ENCODE measurements around the gene RHOC. TPM values are rescaled to one million over a fixed set of nuclear protein-coding genes. Genes with fewer than 3 reads are reported as not detected.
"Not testable (repeated sequence)": the region's sequence is repeated elsewhere in the genome, so short reads cannot be mapped to it uniquely, and the experiment has no call there.

RHOC gene
- 10 to 100 TPM; 36.3 to 37.3 TPM for total RNA-seq

DNA sequence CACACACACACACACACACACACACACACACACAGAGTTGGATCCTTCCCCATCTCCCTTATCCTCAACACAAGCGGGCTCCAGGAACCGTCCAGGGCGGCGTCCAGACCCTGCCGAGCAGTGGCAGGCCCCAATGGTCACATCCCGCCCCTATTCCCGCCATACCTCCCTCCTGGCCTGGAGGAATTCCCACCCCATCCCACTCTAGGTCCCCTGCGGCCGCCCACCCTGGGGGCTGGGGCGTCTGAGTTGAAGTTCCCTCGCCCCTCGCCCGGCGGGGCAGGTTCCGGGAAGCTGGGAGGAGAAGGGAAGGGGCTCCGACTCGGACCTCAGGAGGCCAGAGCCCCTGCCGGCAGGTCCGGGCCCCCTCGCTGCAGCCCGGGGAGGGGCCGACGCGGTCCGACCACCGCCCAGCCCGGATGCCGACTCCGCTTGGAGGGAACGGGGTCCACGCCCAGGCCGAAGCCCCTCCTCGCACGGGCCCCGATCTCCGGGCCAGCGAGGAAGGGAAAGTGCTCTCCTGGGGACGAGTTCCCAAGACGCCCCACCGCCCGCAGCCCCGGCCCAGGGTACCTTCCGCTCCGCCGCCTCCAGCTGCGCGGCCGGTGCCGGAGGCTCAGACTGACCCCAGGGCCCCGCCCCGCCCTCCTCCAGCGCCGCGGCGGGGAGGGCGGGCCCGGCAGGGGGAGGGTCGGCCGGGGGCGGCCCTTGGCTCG, at the start of gene RHOC:
Gene RHOC (minus strand): TSS at position 623 of the 716 bp plus-strand sequence. CDS start 3,328 bp downstream, outside the sequence.
- no peaks in the 10 kb centered on the region for H3K36me3 Mint-ChIP-seq (ENCODE audit: low read depth)
- H3K4me1 Mint-ChIP-seq (ENCODE audit: low read depth), result peaks cover 40% of the 10 kb centered on the region
- H3K9me3 Mint-ChIP-seq, result no peaks in the 10 kb centered on the region
- peak; percentile 38 for DNase-seq
- CTCF ChIA-PET, result no interaction called here
- no peak within 1 kb of the TSS for H3K27ac Mint-ChIP-seq
- H3K27me3 Mint-ChIP-seq (ENCODE audit: low read depth), result peaks cover 2% of the 10 kb centered on the region
- intact Hi-C loops (cut with micrococcal nuclease), result loop anchor here (1.0 to 10.0 kb wide), 3 partner anchors 205 to 1228 kb away; no protein-coding TSS in a partner anchor
- H3K4me3 Mint-ChIP-seq, result peak within 1 kb of the TSS; percentile 69

DNA sequence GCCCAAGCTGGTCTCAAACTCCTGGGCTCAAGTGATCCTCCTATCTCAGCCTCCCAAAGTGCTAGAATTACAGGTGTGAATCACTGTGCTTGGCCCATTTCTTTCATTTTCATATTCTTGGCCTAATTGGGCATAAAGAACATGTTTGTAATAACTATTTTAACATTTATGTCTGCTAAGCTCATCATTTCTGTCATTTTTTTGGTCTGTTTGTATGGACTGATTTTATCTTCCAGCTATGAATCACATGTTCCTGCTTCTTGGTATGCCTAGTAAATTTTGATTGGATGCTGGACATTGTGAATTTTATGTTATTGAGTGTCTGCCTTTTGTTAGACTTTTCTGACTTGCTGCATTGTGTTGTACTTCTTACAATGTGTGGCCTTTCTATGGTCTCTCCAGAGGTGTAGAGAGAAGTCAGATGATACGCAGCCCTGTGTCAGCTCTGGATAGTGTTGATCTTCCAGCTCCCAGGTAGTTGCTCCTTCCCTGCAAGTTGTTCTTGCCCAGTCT, 47.2 kb upstream of the RHOC start:
- Mint-ChIP-seq H3K9me3 (peaks cover 5% of the 10 kb centered on the region), H3K4me1 (ENCODE audit: low read depth) (no peaks in the 10 kb centered on the region), H3K27ac (no peak overlapping the region), H3K36me3 (ENCODE audit: low read depth) (no peaks in the 10 kb centered on the region), H3K27me3 (ENCODE audit: low read depth) (peaks cover 26% of the 10 kb centered on the region), H3K4me3 (no peak overlapping the region)
- intact Hi-C loops (cut with micrococcal nuclease), result no loop called here
- no peak for DNase-seq
- CTCF ChIA-PET, result interaction anchor here (0.6 to 1.1 kb wide), 4 partner anchors 23 to 395 kb away, joined by 3 to 4 read pairs (median 4); a partner anchor contains a TSS

DNA sequence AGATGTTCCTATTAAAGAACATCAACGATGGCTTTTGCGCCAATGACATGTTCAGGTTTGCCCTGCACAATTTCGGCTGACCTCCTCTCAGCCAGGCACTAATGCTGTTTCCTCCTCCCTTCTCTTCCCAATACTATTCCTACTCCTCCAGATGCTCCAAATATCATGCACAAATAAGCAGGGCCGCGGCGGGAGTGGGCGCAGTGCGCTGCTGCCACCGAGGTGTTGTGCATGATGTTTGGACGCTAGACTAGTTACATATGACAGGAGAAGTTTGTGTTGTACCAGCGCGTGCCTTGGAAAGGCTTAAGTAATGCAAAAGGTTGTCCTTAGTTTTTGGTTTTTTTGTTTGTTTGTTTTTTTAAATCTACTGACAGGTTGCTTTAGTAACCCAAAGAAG, 41.5 kb upstream of the RHOC start:
- no peak for DNase-seq
- peaks cover 49% of the 10 kb centered on the region for H3K27me3 Mint-ChIP-seq (ENCODE audit: low read depth)

DNA sequence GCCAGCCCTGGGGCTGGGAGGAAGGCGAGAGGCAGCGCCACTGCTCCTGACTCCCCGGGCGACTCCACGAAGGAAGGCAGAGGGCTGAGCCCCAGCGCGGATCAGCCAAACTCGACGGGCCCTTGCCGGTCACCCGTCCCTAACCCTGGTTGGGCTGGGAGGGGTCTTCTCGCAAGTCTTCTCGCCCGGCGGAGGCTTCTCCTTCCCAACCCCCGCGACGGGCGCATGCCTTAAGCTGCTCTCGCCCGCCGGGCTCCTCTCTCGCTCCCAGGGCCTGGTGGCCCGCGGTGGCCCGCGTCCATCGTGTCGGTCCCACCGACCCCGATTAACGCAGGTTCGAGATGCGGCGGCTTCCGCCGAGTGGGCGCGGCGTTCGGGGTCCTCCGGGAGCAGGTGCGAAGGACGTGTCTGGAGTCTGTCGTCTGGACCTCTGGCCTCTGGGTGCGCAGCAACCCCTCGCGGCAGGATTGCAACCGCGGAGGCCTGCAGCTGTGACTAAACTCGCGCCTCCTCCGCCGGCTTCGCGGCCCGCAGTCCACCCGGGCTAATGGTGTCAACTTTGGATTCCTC, 37.2 kb upstream of the RHOC start:
- no peak for DNase-seq
- Mint-ChIP-seq H3K4me1 (ENCODE audit: low read depth) (peaks cover 7% of the 10 kb centered on the region), H3K27me3 (ENCODE audit: low read depth) (peaks cover 73% of the 10 kb centered on the region), H3K9me3 (peaks cover 1% of the 10 kb centered on the region), H3K27ac (no peak overlapping the region), H3K4me3 (no peak overlapping the region), H3K36me3 (ENCODE audit: low read depth) (no peaks in the 10 kb centered on the region)
- intact Hi-C loops (cut with micrococcal nuclease), result no loop called here
- CTCF ChIA-PET, result interaction anchor here (6.7 kb wide), 1 partner anchor 26 kb away, joined by 69 read pairs; the partner anchor contains the start of gene PPM1J

More for the DNA sequence above, 41.5 kb upstream of the RHOC start:
- intact Hi-C loops (cut with micrococcal nuclease), result no loop called here
- H3K27ac Mint-ChIP-seq, result no peak overlapping the region
- H3K4me3 Mint-ChIP-seq, result no peak overlapping the region
- no peaks in the 10 kb centered on the region for H3K9me3 Mint-ChIP-seq
- CTCF ChIA-PET, result interaction anchor here (1.1 to 6.7 kb wide), 3 partner anchors 18 to 56 kb away, joined by 3 to 69 read pairs (median 5); partner anchors contain the start of gene PPM1J
- peaks cover 5% of the 10 kb centered on the region for H3K4me1 Mint-ChIP-seq (ENCODE audit: low read depth)
- H3K36me3 Mint-ChIP-seq (ENCODE audit: low read depth), result no peaks in the 10 kb centered on the region

DNA sequence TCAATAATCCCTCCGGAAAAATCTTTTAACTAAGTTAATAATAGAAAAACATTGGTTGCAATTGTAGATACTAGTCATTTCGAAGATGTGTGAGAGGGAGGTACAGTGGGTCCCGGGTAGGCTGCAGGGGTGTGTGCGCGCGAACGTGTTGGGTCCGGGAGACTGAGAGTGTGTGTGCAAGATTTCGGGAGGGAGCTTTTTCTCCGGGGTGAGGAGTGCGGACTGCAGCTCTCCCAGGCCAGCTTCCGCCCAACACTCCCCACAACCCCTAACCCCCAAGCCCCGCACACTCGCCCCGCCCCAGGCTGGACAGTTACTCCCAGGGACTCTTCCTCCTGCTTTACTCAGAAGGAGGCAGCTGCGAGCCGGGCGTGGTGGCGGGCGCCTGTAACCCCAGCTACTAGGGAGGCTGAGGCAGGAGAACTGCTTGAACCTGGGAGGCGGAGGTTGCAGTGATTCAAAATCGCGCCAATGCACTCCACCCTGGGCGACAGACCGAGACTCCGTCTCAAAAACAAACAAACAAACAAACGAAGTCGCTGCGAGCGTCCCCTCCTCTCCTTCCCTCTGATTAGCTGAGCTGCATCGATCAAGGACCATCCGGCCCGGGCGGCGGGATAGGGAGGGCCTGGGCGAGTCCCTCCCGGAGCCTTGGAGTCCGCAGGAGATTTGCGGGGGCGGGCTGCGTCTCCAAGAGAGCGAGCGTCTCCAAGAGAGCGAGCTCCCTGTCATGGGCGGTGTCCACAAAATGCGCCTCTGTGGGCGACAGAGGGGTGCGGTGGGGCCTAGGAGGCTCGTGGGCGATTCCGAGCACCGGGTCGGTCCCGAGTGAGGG, 36.5 kb upstream of the RHOC start:
- peaks cover 7% of the 10 kb centered on the region for H3K4me1 Mint-ChIP-seq (ENCODE audit: low read depth)
- CTCF ChIA-PET, result interaction anchor here (6.7 kb wide), 1 partner anchor 26 kb away, joined by 69 read pairs; the partner anchor contains the start of gene PPM1J
- peak; percentile 18 for DNase-seq
- peaks cover 1% of the 10 kb centered on the region for H3K9me3 Mint-ChIP-seq
- H3K27ac Mint-ChIP-seq, result no peak overlapping the region
- intact Hi-C loops (cut with micrococcal nuclease), result no loop called here
- peak overlapping the region; percentile 28 for H3K4me3 Mint-ChIP-seq
- no peaks in the 10 kb centered on the region for H3K36me3 Mint-ChIP-seq (ENCODE audit: low read depth)
- peaks cover 75% of the 10 kb centered on the region for H3K27me3 Mint-ChIP-seq (ENCODE audit: low read depth)

DNA sequence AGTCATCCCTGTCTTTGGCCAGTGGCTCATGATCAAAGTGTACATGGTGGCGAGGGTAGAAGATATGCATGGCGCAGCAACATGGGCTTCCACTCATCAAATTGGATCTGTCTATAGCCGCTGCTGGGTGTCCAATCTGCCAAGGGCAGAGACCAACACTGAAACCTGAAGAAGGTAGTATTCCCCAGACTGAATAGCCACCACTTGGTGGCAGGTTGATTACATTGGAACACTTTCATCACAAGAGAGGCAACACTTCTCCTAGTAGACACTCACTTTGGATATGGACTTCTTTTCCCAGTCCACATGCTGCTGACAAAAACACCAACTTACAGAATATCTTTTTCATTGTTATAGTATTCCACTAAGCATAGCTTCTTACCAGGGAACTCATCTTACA, 30.6 kb upstream of the RHOC start:
- Mint-ChIP-seq H3K36me3 (ENCODE audit: low read depth) (no peaks in the 10 kb centered on the region), H3K9me3 (no peaks in the 10 kb centered on the region), H3K27ac (no peak overlapping the region), H3K4me3 (no peak overlapping the region), H3K4me1 (ENCODE audit: low read depth) (peaks cover 24% of the 10 kb centered on the region), H3K27me3 (ENCODE audit: low read depth) (peaks cover 33% of the 10 kb centered on the region)
- DNase-seq, result no peak
- CTCF ChIA-PET, result interaction anchor here (1.0 kb wide), 1 partner anchor 21 kb away, joined by 4 read pairs; no protein-coding TSS in a partner anchor
- intact Hi-C loops (cut with micrococcal nuclease), result loop anchor here (5.0 kb wide), 1 partner anchor 1195 kb away; no protein-coding TSS in a partner anchor

DNA sequence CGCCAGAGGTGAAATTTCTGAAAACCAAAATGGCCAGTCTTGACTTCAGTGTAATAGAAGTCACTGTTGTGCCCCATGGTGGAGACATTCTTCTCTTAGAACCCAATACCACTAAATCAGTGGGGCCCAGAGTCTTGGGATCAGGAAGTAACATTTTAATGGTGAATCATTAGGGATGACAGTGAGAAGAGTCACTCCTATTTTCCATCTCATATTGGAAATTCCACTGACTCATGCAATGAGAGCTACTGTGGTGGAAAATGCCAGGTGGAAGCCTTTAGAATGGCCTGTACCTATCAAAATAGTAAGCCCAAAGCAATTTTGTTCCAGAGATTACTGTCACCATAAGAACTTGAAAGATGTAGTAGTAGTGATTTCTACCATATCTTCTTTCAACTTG, 28.8 kb upstream of the RHOC start:
- peak; percentile 46 for DNase-seq
- H3K4me3 Mint-ChIP-seq, result no peak overlapping the region
- no peaks in the 10 kb centered on the region for H3K36me3 Mint-ChIP-seq (ENCODE audit: low read depth)
- no peak overlapping the region for H3K27ac Mint-ChIP-seq
- H3K27me3 Mint-ChIP-seq (ENCODE audit: low read depth), result peaks cover 19% of the 10 kb centered on the region
- peaks cover 24% of the 10 kb centered on the region for H3K4me1 Mint-ChIP-seq (ENCODE audit: low read depth)
- CTCF ChIA-PET, result interaction anchor here (0.6 to 4.0 kb wide), 2 partner anchors 16 to 148 kb away, joined by 3 to 25 read pairs; a partner anchor contains a TSS
- no peaks in the 10 kb centered on the region for H3K9me3 Mint-ChIP-seq
- intact Hi-C loops (cut with micrococcal nuclease), result loop anchor here (5.0 kb wide), 1 partner anchor 1197 kb away; no protein-coding TSS in a partner anchor

DNA sequence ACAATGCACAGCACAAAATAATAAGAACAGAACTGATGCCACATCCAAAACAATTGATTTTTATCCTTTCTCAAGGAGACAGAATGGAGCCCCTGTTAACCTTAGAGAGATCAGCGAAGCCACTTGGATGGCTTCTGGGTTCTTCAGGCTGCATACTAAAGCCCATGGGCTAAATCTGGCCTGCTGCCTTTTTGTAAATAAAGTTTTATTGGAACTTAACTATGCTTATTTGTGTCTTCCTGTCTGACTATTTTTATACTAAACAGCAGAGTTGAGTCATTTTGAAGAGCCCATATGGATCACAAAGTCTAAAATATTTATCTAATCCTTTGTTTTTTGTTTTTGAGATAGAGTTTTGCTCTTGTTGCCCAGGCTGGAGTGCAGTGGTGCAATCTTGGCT, 24.5 kb upstream of the RHOC start:
- H3K27me3 Mint-ChIP-seq (ENCODE audit: low read depth), result no peaks in the 10 kb centered on the region
- H3K9me3 Mint-ChIP-seq, result no peaks in the 10 kb centered on the region
- intact Hi-C loops (cut with micrococcal nuclease), result no loop called here
- H3K4me1 Mint-ChIP-seq (ENCODE audit: low read depth), result peaks cover 14% of the 10 kb centered on the region
- no peak overlapping the region for H3K4me3 Mint-ChIP-seq
- no peak for DNase-seq
- no peaks in the 10 kb centered on the region for H3K36me3 Mint-ChIP-seq (ENCODE audit: low read depth)
- CTCF ChIA-PET, result interaction anchor here (1.4 to 2.6 kb wide), 2 partner anchors 10 to 16 kb away, joined by 5 to 6 read pairs; no protein-coding TSS in a partner anchor
- H3K27ac Mint-ChIP-seq, result no peak overlapping the region

DNA sequence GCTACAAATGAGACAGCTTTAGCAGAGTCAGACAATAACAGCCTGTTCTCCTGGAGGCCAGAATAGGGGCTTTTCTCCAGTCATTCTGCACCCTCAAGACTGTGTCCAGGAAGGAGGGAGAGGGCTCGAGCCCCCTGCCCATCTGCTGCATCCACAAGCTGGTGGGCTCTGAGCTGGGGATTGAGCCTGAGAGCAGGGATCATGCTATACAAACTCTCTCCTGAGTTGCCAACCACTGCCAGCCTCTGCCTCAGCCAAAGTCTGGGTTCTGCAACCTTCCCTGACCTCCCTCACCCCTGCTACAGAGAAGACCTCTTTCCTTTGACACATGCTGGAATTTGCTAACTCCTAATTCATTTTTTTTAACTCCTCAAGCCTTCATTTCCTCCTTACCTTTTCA, 23.0 kb upstream of the RHOC start:
- H3K36me3 Mint-ChIP-seq (ENCODE audit: low read depth), result no peaks in the 10 kb centered on the region
- peaks cover 6% of the 10 kb centered on the region for H3K4me1 Mint-ChIP-seq (ENCODE audit: low read depth)
- H3K4me3 Mint-ChIP-seq, result no peak overlapping the region

DNA sequence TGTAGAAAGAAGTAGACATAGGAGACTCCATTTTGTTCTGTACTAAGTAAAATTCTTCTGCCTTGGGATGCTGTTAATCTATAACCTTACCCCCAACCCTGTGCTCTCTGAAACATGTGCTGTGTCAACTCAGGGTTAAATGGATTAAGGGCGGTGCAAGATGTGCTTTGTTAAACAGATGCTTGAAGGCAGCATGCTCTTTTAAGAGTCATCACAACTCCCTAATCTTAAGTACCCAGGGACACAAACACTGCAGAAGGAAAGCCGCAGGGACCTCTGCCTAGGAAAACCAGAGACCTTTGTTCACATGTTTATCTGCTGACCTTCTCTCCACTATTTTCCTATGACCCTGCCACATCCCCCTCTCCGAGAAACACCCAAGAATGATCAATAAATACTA, 22.1 kb upstream of the RHOC start:
- H3K27ac Mint-ChIP-seq; H3K4me1 Mint-ChIP-seq (ENCODE audit: low read depth); H3K27me3 Mint-ChIP-seq (ENCODE audit: low read depth); intact Hi-C loops (cut with micrococcal nuclease); H3K9me3 Mint-ChIP-seq; H3K4me3 Mint-ChIP-seq; H3K36me3 Mint-ChIP-seq (ENCODE audit: low read depth); DNase-seq: not testable (repeated sequence)
- CTCF ChIA-PET, result interaction anchor here (0.8 to 2.6 kb wide), 4 partner anchors 8 to 76 kb away, joined by 4 to 6 read pairs (median 5); a partner anchor contains a TSS

More for the DNA sequence above, 23.0 kb upstream of the RHOC start:
- CTCF ChIA-PET, result interaction anchor here (0.6 to 2.6 kb wide), 8 partner anchors 9 to 913 kb away, joined by 3 to 8 read pairs (median 4); partner anchors contain the start of gene PPM1J
- intact Hi-C loops (cut with micrococcal nuclease), result no loop called here
- Mint-ChIP-seq H3K9me3 (no peaks in the 10 kb centered on the region), H3K27me3 (ENCODE audit: low read depth) (no peaks in the 10 kb centered on the region), H3K27ac (no peak overlapping the region)
- DNase-seq, result no peak

DNA sequence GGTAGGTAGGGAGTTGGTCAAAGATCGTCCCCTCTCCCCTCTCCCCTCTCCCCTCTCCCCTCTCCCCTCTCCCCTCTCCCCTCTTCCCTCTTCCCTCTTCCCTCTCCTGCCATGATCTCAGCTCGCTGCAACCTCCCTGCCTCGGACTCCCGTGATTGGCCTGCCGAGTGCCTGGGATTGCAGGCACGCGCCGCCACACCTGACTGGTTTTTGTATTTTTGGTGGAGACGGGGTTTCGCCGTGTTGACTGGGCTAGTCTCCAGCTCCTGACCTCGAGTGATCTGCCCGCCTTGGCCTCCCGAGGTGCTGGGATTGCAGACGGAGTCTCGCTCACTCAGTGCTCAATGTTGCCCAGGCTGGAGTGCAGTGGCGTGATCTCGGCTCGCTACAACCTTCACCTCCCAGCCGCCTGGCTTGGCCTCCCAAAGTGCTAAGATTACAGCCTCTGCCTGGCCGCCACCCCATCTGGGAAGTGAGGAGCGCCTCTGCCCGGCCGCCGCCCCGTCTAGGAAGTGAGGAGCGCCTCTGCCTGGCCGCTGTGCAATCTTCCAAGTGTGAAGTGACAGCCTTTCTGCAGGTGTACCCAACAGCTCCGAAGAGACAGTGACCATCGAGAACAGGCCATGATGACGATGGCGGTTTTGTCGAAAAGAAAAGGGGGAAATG, 21.5 kb upstream of the RHOC start:
- CTCF ChIA-PET; H3K36me3 Mint-ChIP-seq (ENCODE audit: low read depth); DNase-seq; H3K27me3 Mint-ChIP-seq (ENCODE audit: low read depth); H3K9me3 Mint-ChIP-seq; intact Hi-C loops (cut with micrococcal nuclease); H3K4me3 Mint-ChIP-seq; H3K4me1 Mint-ChIP-seq (ENCODE audit: low read depth); H3K27ac Mint-ChIP-seq: not testable (repeated sequence)

All from activated naive CD4-positive, alpha-beta T cell treated with anti-CD3 and anti-CD28 coated beads for 36 hours (primary cell).